Measurements from ENCODE around the gene DRC7. TPM values are rescaled to one million over a fixed set of nuclear protein-coding genes. Genes with fewer than 3 reads are reported as not detected.

The DRC7 gene
- total RNA-seq, 1 experiment from 2014 or later = not detected

DNA sequence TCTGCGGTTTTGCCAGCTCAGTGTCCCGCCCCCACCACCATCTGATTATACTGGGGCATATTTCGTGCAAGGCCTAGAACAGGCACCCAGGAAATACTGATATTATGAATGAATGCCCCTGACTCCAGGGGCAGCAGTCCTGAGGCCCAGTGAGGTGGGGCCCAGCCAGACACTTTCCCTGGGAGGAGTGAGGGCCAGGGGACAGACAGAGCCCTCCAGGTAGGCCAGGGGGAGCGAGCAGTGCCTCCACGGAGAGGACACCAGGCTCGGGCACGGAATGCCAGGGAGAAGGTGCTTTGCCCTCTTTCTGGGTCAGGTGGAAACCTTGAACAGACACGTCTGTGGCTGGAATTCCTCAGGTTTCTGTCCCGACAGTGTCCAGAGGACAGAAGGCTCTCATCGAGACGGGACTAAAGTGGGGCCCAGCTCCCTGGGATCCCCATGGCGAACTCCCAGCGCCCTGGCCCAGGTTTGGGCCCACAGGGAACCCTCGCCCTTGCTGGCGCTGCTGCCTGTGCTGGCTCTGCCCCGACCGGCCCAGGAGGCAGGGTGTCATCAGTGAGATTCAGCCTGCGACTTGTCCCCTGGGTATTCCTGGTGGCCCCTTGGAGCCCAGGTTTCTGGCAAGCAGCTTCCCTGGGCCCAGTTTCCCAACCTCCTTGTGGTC lies 45.3 kb downstream of the DRC7 start:
- CTCF ChIA-PET = interaction anchor here (1.1 kb wide), 1 partner anchor 17 kb away, joined by 3 read pairs; no protein-coding TSS in a partner anchor
- Mint-ChIP-seq H3K4me3 (no peak overlapping the region), H3K27me3 (ENCODE audit: low read depth) (no peaks in the 10 kb centered on the region), H3K9me3 (no peaks in the 10 kb centered on the region), H3K36me3 (no peaks in the 10 kb centered on the region), H3K27ac (no peak overlapping the region), H3K4me1 (peaks cover 15% of the 10 kb centered on the region)
- POLR2A ChIA-PET = no interaction called here
- DNase-seq (ENCODE audit: low spot score) (no peak), ATAC-seq (no peak)
- no peak for TF ChIP-seq IRF2 (CRISPR knock-in tag; IDR thresholded peaks at IDR 0.05; ENCODE audit: borderline replicate concordance, low read depth)
- TF ChIP-seq ETV6 (CRISPR knock-in tag; IDR thresholded peaks at IDR 0.05) = no peak
- TF ChIP-seq, protein P1, sequence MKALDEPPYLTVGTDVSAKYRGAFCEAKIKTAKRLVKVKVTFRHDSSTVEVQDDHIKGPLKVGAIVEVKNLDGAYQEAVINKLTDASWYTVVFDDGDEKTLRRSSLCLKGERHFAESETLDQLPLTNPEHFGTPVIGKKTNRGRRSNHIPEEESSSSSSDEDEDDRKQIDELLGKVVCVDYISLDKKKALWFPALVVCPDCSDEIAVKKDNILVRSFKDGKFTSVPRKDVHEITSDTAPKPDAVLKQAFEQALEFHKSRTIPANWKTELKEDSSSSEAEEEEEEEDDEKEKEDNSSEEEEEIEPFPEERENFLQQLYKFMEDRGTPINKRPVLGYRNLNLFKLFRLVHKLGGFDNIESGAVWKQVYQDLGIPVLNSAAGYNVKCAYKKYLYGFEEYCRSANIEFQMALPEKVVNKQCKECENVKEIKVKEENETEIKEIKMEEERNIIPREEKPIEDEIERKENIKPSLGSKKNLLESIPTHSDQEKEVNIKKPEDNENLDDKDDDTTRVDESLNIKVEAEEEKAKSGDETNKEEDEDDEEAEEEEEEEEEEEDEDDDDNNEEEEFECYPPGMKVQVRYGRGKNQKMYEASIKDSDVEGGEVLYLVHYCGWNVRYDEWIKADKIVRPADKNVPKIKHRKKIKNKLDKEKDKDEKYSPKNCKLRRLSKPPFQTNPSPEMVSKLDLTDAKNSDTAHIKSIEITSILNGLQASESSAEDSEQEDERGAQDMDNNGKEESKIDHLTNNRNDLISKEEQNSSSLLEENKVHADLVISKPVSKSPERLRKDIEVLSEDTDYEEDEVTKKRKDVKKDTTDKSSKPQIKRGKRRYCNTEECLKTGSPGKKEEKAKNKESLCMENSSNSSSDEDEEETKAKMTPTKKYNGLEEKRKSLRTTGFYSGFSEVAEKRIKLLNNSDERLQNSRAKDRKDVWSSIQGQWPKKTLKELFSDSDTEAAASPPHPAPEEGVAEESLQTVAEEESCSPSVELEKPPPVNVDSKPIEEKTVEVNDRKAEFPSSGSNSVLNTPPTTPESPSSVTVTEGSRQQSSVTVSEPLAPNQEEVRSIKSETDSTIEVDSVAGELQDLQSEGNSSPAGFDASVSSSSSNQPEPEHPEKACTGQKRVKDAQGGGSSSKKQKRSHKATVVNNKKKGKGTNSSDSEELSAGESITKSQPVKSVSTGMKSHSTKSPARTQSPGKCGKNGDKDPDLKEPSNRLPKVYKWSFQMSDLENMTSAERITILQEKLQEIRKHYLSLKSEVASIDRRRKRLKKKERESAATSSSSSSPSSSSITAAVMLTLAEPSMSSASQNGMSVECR (CRISPR knock-in tag; IDR thresholded peaks at IDR 0.05; ENCODE audit: borderline replicate concordance) = no peak
- TF ChIP-seq TP53 (CRISPR knock-in tag; IDR thresholded peaks at IDR 0.05) = no peak
- TF ChIP-seq, protein P2, sequence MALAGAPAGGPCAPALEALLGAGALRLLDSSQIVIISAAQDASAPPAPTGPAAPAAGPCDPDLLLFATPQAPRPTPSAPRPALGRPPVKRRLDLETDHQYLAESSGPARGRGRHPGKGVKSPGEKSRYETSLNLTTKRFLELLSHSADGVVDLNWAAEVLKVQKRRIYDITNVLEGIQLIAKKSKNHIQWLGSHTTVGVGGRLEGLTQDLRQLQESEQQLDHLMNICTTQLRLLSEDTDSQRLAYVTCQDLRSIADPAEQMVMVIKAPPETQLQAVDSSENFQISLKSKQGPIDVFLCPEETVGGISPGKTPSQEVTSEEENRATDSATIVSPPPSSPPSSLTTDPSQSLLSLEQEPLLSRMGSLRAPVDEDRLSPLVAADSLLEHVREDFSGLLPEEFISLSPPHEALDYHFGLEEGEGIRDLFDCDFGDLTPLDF (CRISPR knock-in tag; IDR thresholded peaks at IDR 0.05) = no peak
- TF ChIP-seq, protein P3, sequence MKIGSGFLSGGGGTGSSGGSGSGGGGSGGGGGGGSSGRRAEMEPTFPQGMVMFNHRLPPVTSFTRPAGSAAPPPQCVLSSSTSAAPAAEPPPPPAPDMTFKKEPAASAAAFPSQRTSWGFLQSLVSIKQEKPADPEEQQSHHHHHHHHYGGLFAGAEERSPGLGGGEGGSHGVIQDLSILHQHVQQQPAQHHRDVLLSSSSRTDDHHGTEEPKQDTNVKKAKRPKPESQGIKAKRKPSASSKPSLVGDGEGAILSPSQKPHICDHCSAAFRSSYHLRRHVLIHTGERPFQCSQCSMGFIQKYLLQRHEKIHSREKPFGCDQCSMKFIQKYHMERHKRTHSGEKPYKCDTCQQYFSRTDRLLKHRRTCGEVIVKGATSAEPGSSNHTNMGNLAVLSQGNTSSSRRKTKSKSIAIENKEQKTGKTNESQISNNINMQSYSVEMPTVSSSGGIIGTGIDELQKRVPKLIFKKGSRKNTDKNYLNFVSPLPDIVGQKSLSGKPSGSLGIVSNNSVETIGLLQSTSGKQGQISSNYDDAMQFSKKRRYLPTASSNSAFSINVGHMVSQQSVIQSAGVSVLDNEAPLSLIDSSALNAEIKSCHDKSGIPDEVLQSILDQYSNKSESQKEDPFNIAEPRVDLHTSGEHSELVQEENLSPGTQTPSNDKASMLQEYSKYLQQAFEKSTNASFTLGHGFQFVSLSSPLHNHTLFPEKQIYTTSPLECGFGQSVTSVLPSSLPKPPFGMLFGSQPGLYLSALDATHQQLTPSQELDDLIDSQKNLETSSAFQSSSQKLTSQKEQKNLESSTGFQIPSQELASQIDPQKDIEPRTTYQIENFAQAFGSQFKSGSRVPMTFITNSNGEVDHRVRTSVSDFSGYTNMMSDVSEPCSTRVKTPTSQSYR (CRISPR knock-in tag; IDR thresholded peaks at IDR 0.05) = no peak
- no peak for TF ChIP-seq SMAD4 (CRISPR knock-in tag; IDR thresholded peaks at IDR 0.05)

DNA sequence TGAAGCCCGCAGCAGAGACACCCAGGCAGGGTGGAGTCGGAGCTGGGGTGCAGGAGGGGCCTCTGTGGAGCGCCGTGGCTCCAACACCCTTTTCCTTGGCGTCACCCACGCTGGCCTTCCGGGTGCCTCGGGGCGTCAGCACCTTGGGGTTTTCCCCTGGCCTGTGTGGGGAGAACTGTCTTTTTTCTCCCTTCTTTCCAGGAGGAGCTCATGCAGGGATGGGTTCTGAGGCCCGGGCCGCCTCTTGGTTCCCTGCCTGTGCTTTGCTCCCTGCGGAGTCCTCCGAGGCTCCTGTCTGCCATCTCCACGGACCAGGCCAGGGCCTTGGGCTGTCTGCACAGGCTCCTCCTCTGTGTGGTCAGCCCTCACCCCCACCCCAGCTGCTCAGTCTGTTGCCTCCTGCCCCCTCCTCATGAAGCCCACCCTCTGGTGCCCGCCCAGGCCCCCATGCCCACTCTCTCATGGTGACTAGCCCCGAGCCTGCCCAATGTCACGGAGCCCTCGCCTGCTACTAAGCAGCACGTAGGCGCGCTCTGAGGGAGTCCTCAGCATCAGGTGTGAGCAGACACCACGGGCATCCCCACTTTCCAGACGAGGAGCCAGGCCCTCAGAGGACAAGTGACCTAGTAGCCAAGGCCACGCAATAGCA lies 45.9 kb downstream of the DRC7 start:
- ATAC-seq = no peak
- DNase-seq (ENCODE audit: low spot score) = no peak
- no peaks in the 10 kb centered on the region for H3K36me3 Mint-ChIP-seq
- H3K9me3 Mint-ChIP-seq = no peaks in the 10 kb centered on the region
- ChIA-PET CTCF (interaction anchor here (1.1 to 1.3 kb wide), 2 partner anchors 16 to 149 kb away, joined by 3 read pairs; no protein-coding TSS in a partner anchor), POLR2A (no interaction called here)
- no peak for TF ChIP-seq NR2C2 (CRISPR knock-in tag; IDR thresholded peaks at IDR 0.05)
- TF ChIP-seq, protein P4, sequence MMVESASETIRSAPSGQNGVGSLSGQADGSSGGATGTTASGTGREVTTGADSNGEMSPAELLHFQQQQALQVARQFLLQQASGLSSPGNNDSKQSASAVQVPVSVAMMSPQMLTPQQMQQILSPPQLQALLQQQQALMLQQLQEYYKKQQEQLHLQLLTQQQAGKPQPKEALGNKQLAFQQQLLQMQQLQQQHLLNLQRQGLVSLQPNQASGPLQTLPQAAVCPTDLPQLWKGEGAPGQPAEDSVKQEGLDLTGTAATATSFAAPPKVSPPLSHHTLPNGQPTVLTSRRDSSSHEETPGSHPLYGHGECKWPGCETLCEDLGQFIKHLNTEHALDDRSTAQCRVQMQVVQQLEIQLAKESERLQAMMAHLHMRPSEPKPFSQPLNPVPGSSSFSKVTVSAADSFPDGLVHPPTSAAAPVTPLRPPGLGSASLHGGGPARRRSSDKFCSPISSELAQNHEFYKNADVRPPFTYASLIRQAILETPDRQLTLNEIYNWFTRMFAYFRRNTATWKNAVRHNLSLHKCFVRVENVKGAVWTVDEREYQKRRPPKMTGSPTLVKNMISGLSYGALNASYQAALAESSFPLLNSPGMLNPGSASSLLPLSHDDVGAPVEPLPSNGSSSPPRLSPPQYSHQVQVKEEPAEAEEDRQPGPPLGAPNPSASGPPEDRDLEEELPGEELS (CRISPR knock-in tag; IDR thresholded peaks at IDR 0.05) = no peak
- no peak for TF ChIP-seq ZNF671 (CRISPR knock-in tag; IDR thresholded peaks at IDR 0.05)
- no peak for TF ChIP-seq RORB (CRISPR knock-in tag; IDR thresholded peaks at IDR 0.05)
- TF ChIP-seq TEAD1 (CRISPR knock-in tag; IDR thresholded peaks at IDR 0.05) = no peak
- no peak for TF ChIP-seq RELA (CRISPR knock-in tag; IDR thresholded peaks at IDR 0.05; ENCODE audit: borderline replicate concordance)
- no peak for TF ChIP-seq IRF2 (CRISPR knock-in tag; IDR thresholded peaks at IDR 0.05; ENCODE audit: borderline replicate concordance, low read depth)
- no peak for TF ChIP-seq PRRX2 (CRISPR knock-in tag; IDR thresholded peaks at IDR 0.05)
- TF ChIP-seq SMAD3 (CRISPR knock-in tag; IDR thresholded peaks at IDR 0.05; ENCODE audit: borderline replicate concordance) = no peak
- TF ChIP-seq JAZF1 (CRISPR knock-in tag; IDR thresholded peaks at IDR 0.05) = no peak
- no peak for TF ChIP-seq NFATC4 (CRISPR knock-in tag; IDR thresholded peaks at IDR 0.05)
- TF ChIP-seq, protein P5, sequence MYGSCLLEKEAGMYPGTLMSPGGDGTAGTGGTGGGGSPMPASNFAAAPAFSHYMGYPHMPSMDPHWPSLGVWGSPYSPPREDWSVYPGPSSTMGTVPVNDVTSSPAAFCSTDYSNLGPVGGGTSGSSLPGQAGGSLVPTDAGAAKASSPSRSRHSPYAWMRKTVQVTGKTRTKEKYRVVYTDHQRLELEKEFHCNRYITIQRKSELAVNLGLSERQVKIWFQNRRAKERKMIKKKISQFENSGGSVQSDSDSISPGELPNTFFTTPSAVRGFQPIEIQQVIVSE (CRISPR knock-in tag; IDR thresholded peaks at IDR 0.05; ENCODE audit: borderline replicate concordance) = no peak
- TF ChIP-seq, protein P6, sequence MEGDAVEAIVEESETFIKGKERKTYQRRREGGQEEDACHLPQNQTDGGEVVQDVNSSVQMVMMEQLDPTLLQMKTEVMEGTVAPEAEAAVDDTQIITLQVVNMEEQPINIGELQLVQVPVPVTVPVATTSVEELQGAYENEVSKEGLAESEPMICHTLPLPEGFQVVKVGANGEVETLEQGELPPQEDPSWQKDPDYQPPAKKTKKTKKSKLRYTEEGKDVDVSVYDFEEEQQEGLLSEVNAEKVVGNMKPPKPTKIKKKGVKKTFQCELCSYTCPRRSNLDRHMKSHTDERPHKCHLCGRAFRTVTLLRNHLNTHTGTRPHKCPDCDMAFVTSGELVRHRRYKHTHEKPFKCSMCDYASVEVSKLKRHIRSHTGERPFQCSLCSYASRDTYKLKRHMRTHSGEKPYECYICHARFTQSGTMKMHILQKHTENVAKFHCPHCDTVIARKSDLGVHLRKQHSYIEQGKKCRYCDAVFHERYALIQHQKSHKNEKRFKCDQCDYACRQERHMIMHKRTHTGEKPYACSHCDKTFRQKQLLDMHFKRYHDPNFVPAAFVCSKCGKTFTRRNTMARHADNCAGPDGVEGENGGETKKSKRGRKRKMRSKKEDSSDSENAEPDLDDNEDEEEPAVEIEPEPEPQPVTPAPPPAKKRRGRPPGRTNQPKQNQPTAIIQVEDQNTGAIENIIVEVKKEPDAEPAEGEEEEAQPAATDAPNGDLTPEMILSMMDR (IDR thresholded peaks at IDR 0.05) = no peak
- H3K4me1 Mint-ChIP-seq = peaks cover 15% of the 10 kb centered on the region
- no peak overlapping the region for H3K27ac Mint-ChIP-seq
- no peaks in the 10 kb centered on the region for H3K27me3 Mint-ChIP-seq (ENCODE audit: low read depth)
- H3K4me3 Mint-ChIP-seq = no peak overlapping the region

Measured in WTC11 (cell line).